DND-41 (cell line): Measurements from ENCODE around the gene NCLN.
"Not testable (repeated sequence)": the region's sequence is repeated elsewhere in the genome, so short reads cannot be mapped to it uniquely, and the experiment has no call there.

Experiments used
- ATAC-seq: fragments of 200-7000 bp; cut with Tn5 transposase; 3 replicates; pipeline ENCODE4 v1.9.1; 2021; ENCODE audit warnings: low read depth; ENCODE audit not compliant: insufficient read depth
- DNase-seq: peaks from one replicate; pipeline ENCODE4 v3.0.0-alpha.2; 2020
- H2AFZ ChIP-seq: 2 replicates; pipeline ENCODE4 v1.6.0; 2012; ENCODE audit warnings: low read depth, low read length
- H3K27ac ChIP-seq: 2 replicates; pipeline ENCODE4 v1.5.1; 2012; ENCODE audit warnings: low read length, inconsistent platforms
- H3K27me3 ChIP-seq: fragments of 200-600 bp; sonication (generic); 2 replicates; pipeline ENCODE4 v1.6.0; 2012; ENCODE audit warnings: low read length, mild to moderate bottlenecking, inconsistent platforms; ENCODE audit not compliant: insufficient read depth, poor library complexity
- H3K36me3 ChIP-seq: 2 replicates; pipeline ENCODE4 v1.5.1; 2012; ENCODE audit warnings: low read length, inconsistent platforms; ENCODE audit not compliant: insufficient read depth
- H3K4me1 ChIP-seq: 2 replicates; pipeline ENCODE4 v1.5.1; 2012; ENCODE audit warnings: mild to moderate bottlenecking, low read length; ENCODE audit not compliant: insufficient read depth
- H3K4me2 ChIP-seq: 2 replicates; pipeline ENCODE4 v1.6.0; 2012; ENCODE audit warnings: mild to moderate bottlenecking, moderate library complexity, low read length, inconsistent platforms; ENCODE audit not compliant: insufficient read depth
- H3K4me3 ChIP-seq, 2 experiments: fragments of 200-600 bp in 1 of 2; shearing (Covaris generic) in 1 of 2; 2 replicates each; pipeline ENCODE4 v1.5.1; 2012 to 2016; ENCODE audit warnings: inconsistent platforms in 2 of 2, low read length in 2 of 2, mild to moderate bottlenecking in 2 of 2, low read depth in 1 of 2, moderate library complexity in 1 of 2
- H3K79me2 ChIP-seq: 2 replicates; pipeline ENCODE4 v1.6.0; 2012; ENCODE audit warnings: low read length, inconsistent platforms; ENCODE audit not compliant: insufficient read depth
- H3K9ac ChIP-seq: 2 replicates; pipeline ENCODE4 v1.6.0; 2012; ENCODE audit warnings: low read depth, mild to moderate bottlenecking, inconsistent platforms, low read length, moderate library complexity
- H3K9me3 ChIP-seq: 2 replicates; pipeline ENCODE4 v1.5.1; 2012; ENCODE audit warnings: low read length, moderate library complexity, mild to moderate bottlenecking, inconsistent platforms; ENCODE audit not compliant: insufficient read depth, severe bottlenecking
- H4K20me1 ChIP-seq: 2 replicates; pipeline ENCODE4 v1.6.0; 2012; ENCODE audit warnings: low read length; ENCODE audit not compliant: insufficient read depth
- CTCF ChIP-seq: IDR thresholded peaks from 2 replicates; pipeline ENCODE4 v1.5.1; 2012; ENCODE audit warnings: borderline replicate concordance, low read length, moderate library complexity, mild to moderate bottlenecking; ENCODE audit not compliant: poor library complexity, severe bottlenecking; ENCODE audit errors: extremely low read depth
- EZH2 ChIP-seq: IDR thresholded peaks from 3 replicates; pipeline ENCODE4 v1.6.1; 2012; ENCODE audit warnings: borderline replicate concordance, low read depth, mild to moderate bottlenecking, moderate library complexity, low read length, inconsistent platforms; ENCODE audit not compliant: severe bottlenecking

The NCLN gene

GRCh38 chr19:3211191-3211590 lies 25.5 kb downstream of the NCLN start:
- Histone ChIP-seq H3K4me1 (no peaks in the 10 kb centered on the region), H3K79me2 (no peaks in the 10 kb centered on the region), H3K4me2 (no peak overlapping the region), H3K9ac (no peak overlapping the region), H2AFZ (no peak overlapping the region), H3K36me3 (peaks cover 31% of the 10 kb centered on the region), H3K4me3 (no peak overlapping the region), H3K27ac (no peak overlapping the region), H4K20me1 (no peaks in the 10 kb centered on the region), H3K27me3 (no peaks in the 10 kb centered on the region), H3K9me3 (no peaks in the 10 kb centered on the region)
- ATAC-seq (no peak), DNase-seq (no peak)
- TF ChIP-seq EZH2, result no peak
- TF ChIP-seq CTCF, result no peak

GRCh38 chr19:3213159-3213558 lies 27.4 kb downstream of the NCLN start:
- TF ChIP-seq EZH2 (no peak), CTCF (no peak)
- Histone ChIP-seq H3K9me3 (no peaks in the 10 kb centered on the region), H3K9ac (no peak overlapping the region), H3K4me1 (no peaks in the 10 kb centered on the region), H2AFZ (no peak overlapping the region), H4K20me1 (no peaks in the 10 kb centered on the region), H3K4me3 (no peak overlapping the region), H3K27me3 (no peaks in the 10 kb centered on the region), H3K27ac (no peak overlapping the region), H3K79me2 (no peaks in the 10 kb centered on the region), H3K36me3 (peaks cover 12% of the 10 kb centered on the region), H3K4me2 (no peak overlapping the region)
- no peak for ATAC-seq
- DNase-seq, result no peak

- Histone ChIP-seq H3K27me3 (no peaks in the 10 kb centered on the region), H3K4me1 (no peaks in the 10 kb centered on the region), H3K9me3 (no peaks in the 10 kb centered on the region), H3K4me3 (no peak overlapping the region), H3K79me2 (no peaks in the 10 kb centered on the region), H3K36me3 (no peaks in the 10 kb centered on the region), H3K27ac (no peak overlapping the region), H2AFZ (no peak overlapping the region), H3K4me2 (no peak overlapping the region), H3K9ac (no peak overlapping the region), H4K20me1 (no peaks in the 10 kb centered on the region)
- no peak for DNase-seq
- no peak for TF ChIP-seq EZH2
- no peak for TF ChIP-seq CTCF
- ATAC-seq, result no peak
These were observed 31.1 kb downstream of the NCLN start for GRCh38 chr19:3216874-3217273.

- TF ChIP-seq CTCF, result no peak
- no peak for TF ChIP-seq EZH2
- H3K27ac ChIP-seq, result no peak overlapping the region
- DNase-seq (no peak), ATAC-seq (no peak)
- H2AFZ ChIP-seq, result no peak overlapping the region
- no peaks in the 10 kb centered on the region for H3K9me3 ChIP-seq
- no peak overlapping the region for H3K9ac ChIP-seq
- H3K27me3 ChIP-seq, result no peaks in the 10 kb centered on the region
- no peak overlapping the region for H3K4me3 ChIP-seq
- H3K4me1 ChIP-seq, result peaks cover 9% of the 10 kb centered on the region
- no peaks in the 10 kb centered on the region for H3K36me3 ChIP-seq
- H4K20me1 ChIP-seq, result no peaks in the 10 kb centered on the region
- no peaks in the 10 kb centered on the region for H3K79me2 ChIP-seq
- H3K4me2 ChIP-seq, result no peak overlapping the region
These were observed 34.8 kb downstream of the NCLN start for GRCh38 chr19:3220576-3220975.

- H3K9me3 ChIP-seq, H2AFZ ChIP-seq, H3K27ac ChIP-seq, H3K36me3 ChIP-seq, ATAC-seq, H3K27me3 ChIP-seq, H3K4me2 ChIP-seq, H3K4me3 ChIP-seq, H4K20me1 ChIP-seq, DNase-seq, H3K79me2 ChIP-seq, H3K9ac ChIP-seq: not testable (repeated sequence)
- peaks cover 17% of the 10 kb centered on the region for H3K4me1 ChIP-seq
These were observed 35.8 kb downstream of the NCLN start for GRCh38 chr19:3221576-3221975.
